Measurements from ENCODE around the gene ADGRL2.
"Not testable (repeated sequence)": the region's sequence is repeated elsewhere in the genome, so short reads cannot be mapped to it uniquely, and the experiment has no call there.

ADGRL2 gene

GRCh38 chr1:81848880-81849682, 48.3 kb downstream of the ADGRL2 start:
- DNase-seq (ENCODE audit: low read depth) = no peak

GRCh38 chr1:81850031-81850430, 49.3 kb downstream of the ADGRL2 start:
- no peak for DNase-seq (ENCODE audit: low read depth)

DNA sequence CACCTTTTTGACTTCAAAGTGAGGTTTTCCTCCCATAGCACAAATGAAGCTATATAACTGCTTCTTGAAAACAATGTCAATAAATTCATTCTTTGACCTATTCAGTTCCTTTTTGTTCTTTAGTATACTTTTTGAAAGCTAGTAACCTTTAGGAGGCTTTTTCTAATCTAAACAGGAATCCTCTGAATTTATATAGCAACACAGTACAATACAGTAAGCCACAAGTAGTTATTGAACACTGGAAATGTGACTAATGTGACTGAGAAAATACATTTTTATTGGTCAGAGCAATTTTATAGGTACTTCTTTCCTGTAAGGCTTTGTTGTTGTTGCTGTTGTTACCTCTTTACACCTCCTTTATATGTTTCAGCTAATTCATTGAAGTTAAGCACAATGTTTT, 49.8 kb downstream of the ADGRL2 start:
- no peak for DNase-seq (ENCODE audit: low read depth)

- DNase-seq (ENCODE audit: low read depth) = no peak
These were observed 50.5 kb downstream of the ADGRL2 start for GRCh38 chr1:81851217-81851616.

GRCh38 chr1:81852961-81853360, 52.2 kb downstream of the ADGRL2 start:
- no peak for DNase-seq (ENCODE audit: low read depth)

GRCh38 chr1:81867235-81867634, 66.5 kb downstream of the ADGRL2 start:
- DNase-seq (ENCODE audit: low read depth) = no peak

DNA sequence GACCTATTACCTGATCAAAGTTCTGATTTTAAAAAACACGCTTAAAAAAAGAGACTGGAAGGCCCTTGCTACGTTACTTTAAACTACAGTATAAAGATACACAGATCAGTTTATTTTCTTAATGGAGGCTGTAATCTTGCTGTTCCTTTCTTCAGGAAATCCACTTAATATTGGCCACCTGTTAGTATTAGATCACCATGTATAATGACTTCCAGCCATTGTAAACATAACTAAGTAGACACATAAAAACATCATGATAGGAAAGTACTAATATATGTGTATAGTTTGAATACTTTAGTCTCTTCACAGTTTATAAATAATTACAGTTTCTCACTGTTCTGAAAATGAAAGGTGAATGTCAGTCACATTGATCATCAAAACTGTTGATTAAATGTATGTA, 68.6 kb downstream of the ADGRL2 start:
- DNase-seq (ENCODE audit: low read depth) = no peak

GRCh38 chr1:81871091-81871490, 70.4 kb downstream of the ADGRL2 start:
- not testable (repeated sequence) for DNase-seq (ENCODE audit: low read depth)

GRCh38 chr1:81873946-81874345, 73.2 kb downstream of the ADGRL2 start:
- no peak for DNase-seq (ENCODE audit: low read depth)

GRCh38 chr1:81874461-81874860, 73.7 kb downstream of the ADGRL2 start:
- no peak for DNase-seq (ENCODE audit: low read depth)

- no peak for DNase-seq (ENCODE audit: low read depth)
These were observed 74.2 kb downstream of the ADGRL2 start for GRCh38 chr1:81874940-81875339.

- no peak for DNase-seq (ENCODE audit: low read depth)
These were observed 76.4 kb downstream of the ADGRL2 start for GRCh38 chr1:81876901-81877733.

- DNase-seq (ENCODE audit: low read depth) = no peak
These were observed 77.2 kb downstream of the ADGRL2 start for GRCh38 chr1:81877940-81878339.

GRCh38 chr1:81878538-81878937, 77.8 kb downstream of the ADGRL2 start:
- DNase-seq (ENCODE audit: low read depth) = no peak

DNA sequence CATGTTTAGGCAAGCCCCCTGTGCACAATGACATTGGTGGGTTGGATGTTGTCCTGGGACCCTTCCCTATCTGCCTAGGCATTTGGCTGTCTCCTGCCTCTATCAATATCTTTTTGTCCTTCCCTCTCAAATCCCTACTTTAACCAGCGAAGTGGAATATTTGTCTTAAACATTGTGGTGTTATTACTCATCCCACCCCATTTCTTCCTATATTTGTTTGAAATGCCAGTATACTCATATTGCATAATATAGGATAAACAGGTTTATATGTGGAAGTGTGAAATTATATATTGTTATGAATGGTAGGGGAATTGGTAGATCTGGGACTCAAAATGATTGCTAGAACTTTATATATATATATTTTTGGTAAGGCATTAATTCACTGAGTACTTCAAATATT, 80.0 kb downstream of the ADGRL2 start:
- no peak for DNase-seq (ENCODE audit: low read depth)

DNA sequence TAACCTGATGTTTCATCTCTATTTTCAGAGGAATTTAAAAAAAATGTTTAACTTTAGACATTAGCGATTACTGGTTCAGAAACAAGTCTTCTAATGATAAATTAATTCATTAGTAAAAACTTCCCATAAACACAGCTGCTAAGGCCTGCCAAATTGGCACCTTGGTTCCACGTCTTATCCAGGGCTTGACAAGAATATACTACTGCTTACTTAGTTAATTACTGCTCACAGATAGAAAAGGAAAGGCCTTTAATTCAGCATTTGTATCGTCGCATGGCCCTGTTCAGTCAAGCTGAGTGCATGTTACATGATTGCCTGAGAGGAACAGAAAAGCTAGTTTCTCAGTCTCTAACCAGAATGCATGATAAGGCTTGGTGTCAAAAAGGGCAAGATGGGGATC, 84.6 kb downstream of the ADGRL2 start:
- no peak for DNase-seq (ENCODE audit: low read depth)

- DNase-seq (ENCODE audit: low read depth) = not testable (repeated sequence)
These were observed 85.6 kb downstream of the ADGRL2 start for GRCh38 chr1:81886292-81886691.

- no peak for DNase-seq (ENCODE audit: low read depth)
These were observed 86.8 kb downstream of the ADGRL2 start for GRCh38 chr1:81887421-81888144.

DNA sequence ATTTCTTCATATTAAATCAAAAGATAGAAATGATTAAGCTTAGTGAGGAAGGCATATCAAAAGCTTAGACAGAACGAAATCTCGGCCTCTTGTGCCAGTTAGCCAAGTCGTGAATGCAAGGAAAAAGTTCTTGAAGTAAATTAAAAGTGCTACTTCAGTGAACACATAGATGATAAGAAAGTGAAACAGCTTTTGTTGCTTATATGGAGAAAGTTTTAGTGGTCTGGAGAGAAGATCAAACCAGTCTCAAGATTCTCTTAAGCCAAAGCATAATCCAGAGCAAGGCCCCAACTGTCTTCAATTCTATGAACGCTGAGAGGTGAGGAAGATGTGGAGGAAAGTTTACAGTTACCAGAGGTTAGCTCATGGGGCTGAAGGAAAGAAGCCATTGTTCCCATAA, 88.4 kb downstream of the ADGRL2 start:
- DNase-seq (ENCODE audit: low read depth) = no peak

GRCh38 chr1:81894867-81895266, 94.1 kb downstream of the ADGRL2 start:
- DNase-seq (ENCODE audit: low read depth) = no peak

DNA sequence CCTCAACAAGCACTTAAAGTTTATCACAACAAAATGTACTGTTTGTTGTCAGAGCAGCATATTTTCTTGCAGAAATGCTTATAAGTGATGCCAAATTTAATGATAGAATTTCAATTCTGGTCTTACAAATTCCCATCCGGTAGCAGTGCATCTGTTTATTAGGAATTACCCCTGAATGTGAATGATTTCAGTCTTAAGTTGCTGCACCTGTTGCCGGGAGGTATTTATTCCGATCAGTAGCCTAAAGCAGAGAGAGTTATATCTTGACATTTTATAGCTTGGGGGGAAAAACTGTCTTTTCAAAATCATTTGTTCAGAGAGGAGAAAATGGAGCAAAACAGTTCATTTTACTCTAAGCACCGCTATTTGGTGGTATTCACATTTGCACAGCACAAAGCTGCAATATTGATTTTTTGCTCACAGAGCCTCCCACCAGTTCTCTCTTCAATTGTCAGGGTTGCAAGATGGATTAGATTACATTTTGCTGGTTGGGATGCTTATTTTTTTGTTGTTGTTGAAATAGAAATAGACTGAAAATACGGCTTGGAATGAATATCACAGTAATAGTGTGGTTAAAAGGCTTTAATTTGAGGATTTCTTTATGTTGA, 98.6 kb downstream of the ADGRL2 start:
- no peak for DNase-seq (ENCODE audit: low read depth)

GRCh38 chr1:81907575-81907974, 106.8 kb downstream of the ADGRL2 start:
- no peak for DNase-seq (ENCODE audit: low read depth)

Data from activated T-cell treated with anti-CD3 and anti-CD28 coated beads for 1 hour (primary cell).